Stimulated activated CD4-positive, alpha-beta T cell treated with anti-CD3 and anti-CD28 coated beads, Interleukin-4, amount 100 ng/mL, for 4 hours (primary cell): ENCODE data around the gene PCDHGB3.
A peak's percentile ranks its signal among the peaks of the same experiment; 100 is the strongest.
"Not testable (repeated sequence)": the region's sequence is repeated elsewhere in the genome, so short reads cannot be mapped to it uniquely, and the experiment has no call there.

Experiments
- DNase-seq, 2 experiments: peaks; one replicate each; pipeline ENCODE4 v3.0.0-alpha.2; 2020

Gene PCDHGB3

GRCh38 chr5:141359790-141360426 is 10.1 kb upstream of the PCDHGB3 start, which contains the start of gene PCDHGB2:
PCDHGB2 (plus strand) TSS chr5:141359994; CDS start chr5:141360136, 142 bp downstream.
- DNase-seq: no peak

GRCh38 chr5:141360685-141361084 is 9.4 kb upstream of the PCDHGB3 start:
- DNase-seq: no peak

GRCh38 chr5:141362719-141363118 is 7.3 kb upstream of the PCDHGB3 start:
- DNase-seq: no peak

- DNase-seq: no peak
Measured at GRCh38 chr5:141363952-141364660, 5.9 kb upstream of the PCDHGB3 start, which contains the start of gene PCDHGA5. PCDHGA5 (plus strand) TSS chr5:141364162; CDS start chr5:141364331, 169 bp downstream.

GRCh38 chr5:141366016-141366896 is 3.8 kb upstream of the PCDHGB3 start:
- DNase-seq: no peak

- DNase-seq: no peak
Measured at GRCh38 chr5:141371572-141372475, 1.8 kb downstream of the PCDHGB3 start.

- DNase-seq: no peak
Measured at GRCh38 chr5:141373673-141374317, 3.8 kb downstream of the PCDHGB3 start, which contains the start of gene PCDHGA6. PCDHGA6 (plus strand) TSS chr5:141373891; CDS start chr5:141374084, 193 bp downstream.

GRCh38 chr5:141374627-141375026 is 4.6 kb downstream of the PCDHGB3 start:
- DNase-seq: no peak

- DNase-seq: not testable (repeated sequence)
Measured at GRCh38 chr5:141375444-141376155, 5.6 kb downstream of the PCDHGB3 start.

- no peak for DNase-seq
Measured at GRCh38 chr5:141382469-141383294, 12.6 kb downstream of the PCDHGB3 start, which contains the start of gene PCDHGA7. PCDHGA7 (plus strand) TSS chr5:141382742; CDS start chr5:141382900, 158 bp downstream.

GRCh38 chr5:141383345-141383744 is 13.3 kb downstream of the PCDHGB3 start:
- no peak for DNase-seq

GRCh38 chr5:141384471-141385267 is 14.6 kb downstream of the PCDHGB3 start:
- DNase-seq: no peak

- peak in 1 of 2 experiments; percentile 16 for DNase-seq
Measured at GRCh38 chr5:141387557-141388311, 17.7 kb downstream of the PCDHGB3 start, which contains the start of gene PCDHGB4. PCDHGB4 (plus strand) TSS chr5:141387698; CDS start chr5:141387885, 187 bp downstream.

- DNase-seq: no peak
Measured at GRCh38 chr5:141388661-141389060, 18.6 kb downstream of the PCDHGB3 start.

GRCh38 chr5:141389153-141390042 is 19.4 kb downstream of the PCDHGB3 start:
- no peak for DNase-seq

- DNase-seq: no peak
Measured at GRCh38 chr5:141392429-141393198, 22.6 kb downstream of the PCDHGB3 start, which contains the start of gene PCDHGA8. PCDHGA8 (plus strand) TSS chr5:141392633; CDS start chr5:141392814, 181 bp downstream.
